Fibroblast of gingiva (primary cell): ENCODE measurements around the gene KIF16B.
A peak's percentile ranks its signal among the peaks of the same experiment; 100 is the strongest.
"Not testable (repeated sequence)": the region's sequence is repeated elsewhere in the genome, so short reads cannot be mapped to it uniquely, and the experiment has no call there.

Source experiments
- DNase-seq: peaks from one replicate; pipeline ENCODE4 v3.0.0-alpha.2; 2011; ENCODE audit warnings: low read depth

The KIF16B gene

GRCh38 chr20:16573001-16573965, at the start of gene KIF16B:
TSS of gene KIF16B (minus strand) at chr20:16573448. CDS start at chr20:16573275, 173 bp downstream.
- DNase-seq: peak; percentile 87

DNA sequence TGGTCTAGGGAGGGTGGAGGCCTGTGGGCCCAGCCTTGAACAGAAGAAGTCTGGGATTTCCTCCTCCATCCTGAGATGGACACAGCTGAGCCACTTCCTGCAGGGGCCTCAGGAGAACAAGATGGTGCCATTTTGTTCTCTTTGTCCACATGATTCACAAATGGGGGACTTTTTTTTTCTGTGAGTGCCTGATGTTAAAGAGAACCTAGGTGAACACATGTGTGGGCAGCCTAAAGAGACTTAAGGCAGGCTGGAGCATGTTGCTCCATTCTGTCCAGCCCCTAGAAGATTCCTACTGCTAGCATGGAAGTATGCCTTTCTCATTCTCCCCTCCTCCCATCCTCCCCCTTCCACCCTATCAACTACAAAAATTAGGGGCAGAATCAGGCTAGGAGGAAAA, 49.3 kb upstream of the KIF16B start:
- DNase-seq: no peak

DNA sequence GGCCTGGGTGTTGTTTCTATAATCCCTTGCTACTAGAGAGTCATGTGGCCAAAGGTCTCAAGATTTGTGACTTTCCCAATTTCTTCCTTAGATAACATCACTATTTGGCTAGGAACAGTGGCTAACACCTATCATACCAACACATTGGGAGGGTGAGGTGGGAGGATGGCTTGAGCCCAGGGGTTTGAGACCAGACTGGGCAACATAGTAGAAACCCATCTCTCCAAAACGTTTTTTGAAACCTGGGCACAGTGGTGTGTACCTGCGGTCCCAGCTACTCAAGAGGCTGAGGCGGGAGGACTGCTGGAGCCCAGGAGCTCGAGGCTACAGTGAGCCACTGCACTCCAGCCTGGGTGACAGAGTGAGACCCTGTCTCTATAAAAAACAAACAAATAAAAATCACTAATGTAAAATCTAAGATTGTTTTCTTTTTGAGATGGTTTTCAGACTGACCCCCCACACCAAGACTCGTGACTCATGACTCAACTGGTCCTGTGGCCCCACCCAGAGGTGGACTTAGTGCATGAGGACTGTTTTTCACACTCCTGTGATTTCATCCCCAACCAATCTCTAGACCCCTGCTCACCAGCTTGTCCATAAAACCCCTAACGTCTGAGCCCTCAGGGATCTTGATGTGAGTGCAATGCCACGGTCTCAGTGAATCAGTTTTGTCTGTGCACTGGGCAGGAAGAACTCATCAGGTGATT, 48.3 kb upstream of the KIF16B start:
- DNase-seq: no peak

DNA sequence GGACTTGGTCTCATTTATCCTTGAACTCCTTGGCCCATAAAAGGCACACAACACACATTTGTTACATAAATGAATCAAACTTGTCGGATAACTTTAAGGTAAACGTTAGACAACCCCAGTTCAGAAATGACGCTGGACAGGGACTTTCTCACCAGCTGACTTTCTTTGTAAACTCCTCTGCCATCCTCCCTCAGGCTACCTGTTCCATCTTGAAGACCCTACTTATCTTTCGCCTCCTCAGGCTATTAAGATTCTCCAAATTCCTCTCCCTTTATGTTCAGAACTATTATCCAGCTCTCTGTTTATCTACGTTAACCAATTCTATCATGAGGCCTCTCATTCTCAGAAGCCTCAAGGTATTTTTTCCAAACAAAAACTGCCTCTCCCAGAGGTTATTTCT, 47.7 kb upstream of the KIF16B start:
- no peak for DNase-seq

GRCh38 chr20:16619953-16620352, 46.7 kb upstream of the KIF16B start:
- no peak for DNase-seq

GRCh38 chr20:16617056-16617455, 43.8 kb upstream of the KIF16B start:
- DNase-seq: no peak

DNA sequence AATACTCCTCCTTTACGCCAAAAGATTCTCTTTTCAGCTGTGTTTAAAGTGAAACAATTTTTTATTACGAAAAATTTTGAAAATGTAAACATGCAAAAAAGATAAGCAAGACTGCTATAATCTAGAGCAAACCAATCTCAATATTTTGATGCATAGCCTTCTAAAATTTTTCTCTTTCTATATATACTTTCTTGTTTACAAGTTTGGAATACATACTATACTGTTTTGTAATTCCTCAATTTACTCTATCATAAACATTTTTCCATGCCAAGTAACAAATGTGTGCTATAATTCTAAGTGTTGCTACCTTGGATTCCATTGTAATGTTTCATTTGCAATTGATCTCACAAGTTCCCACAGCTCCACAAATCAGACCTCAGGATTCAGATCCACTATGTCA, 43.1 kb upstream of the KIF16B start:
- DNase-seq: no peak

DNA sequence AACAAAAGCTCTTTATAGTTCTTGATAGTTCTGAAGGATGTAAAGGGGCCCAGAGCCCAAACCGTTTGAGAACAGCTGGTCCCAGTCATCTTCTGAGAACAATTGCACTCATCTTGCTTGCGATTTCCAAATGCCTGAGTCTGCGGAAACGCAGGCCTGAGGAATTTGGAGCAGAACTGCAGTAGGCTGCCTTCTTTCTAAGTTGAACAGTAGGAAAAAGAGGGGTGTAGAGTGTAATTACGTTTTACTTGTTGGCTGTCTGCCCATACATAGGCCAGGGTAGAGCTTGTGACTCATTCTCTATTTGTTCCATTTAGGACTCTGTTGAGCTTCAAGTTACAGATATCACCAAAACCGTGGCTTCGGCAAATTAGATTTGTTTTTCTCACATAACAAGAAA, 42.0 kb upstream of the KIF16B start:
- DNase-seq: peak; percentile 79

GRCh38 chr20:16613954-16614353, 40.7 kb upstream of the KIF16B start:
- DNase-seq: no peak

DNA sequence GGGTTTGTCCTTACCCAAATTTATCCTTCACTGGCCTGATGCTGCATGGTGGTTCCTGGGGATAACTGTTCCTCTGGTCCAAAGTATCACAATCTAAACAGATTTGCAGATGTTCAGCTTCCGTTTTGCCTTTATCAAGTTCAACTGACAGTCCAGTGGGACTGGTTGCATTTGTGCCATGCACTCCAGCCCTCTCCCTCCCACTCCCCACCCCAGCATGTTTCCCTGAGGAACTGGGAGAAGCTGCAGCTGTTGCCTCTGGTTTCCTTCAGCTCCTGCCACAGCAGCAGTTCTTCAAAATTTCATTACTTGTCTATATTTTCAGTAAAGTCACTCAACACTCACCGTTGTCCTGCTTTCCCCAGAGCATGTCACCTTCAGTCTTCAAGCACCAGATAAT, 39.5 kb upstream of the KIF16B start:
- no peak for DNase-seq

GRCh38 chr20:16611817-16612216, 38.6 kb upstream of the KIF16B start:
- no peak for DNase-seq

GRCh38 chr20:16609066-16609465, 35.8 kb upstream of the KIF16B start:
- no peak for DNase-seq

DNA sequence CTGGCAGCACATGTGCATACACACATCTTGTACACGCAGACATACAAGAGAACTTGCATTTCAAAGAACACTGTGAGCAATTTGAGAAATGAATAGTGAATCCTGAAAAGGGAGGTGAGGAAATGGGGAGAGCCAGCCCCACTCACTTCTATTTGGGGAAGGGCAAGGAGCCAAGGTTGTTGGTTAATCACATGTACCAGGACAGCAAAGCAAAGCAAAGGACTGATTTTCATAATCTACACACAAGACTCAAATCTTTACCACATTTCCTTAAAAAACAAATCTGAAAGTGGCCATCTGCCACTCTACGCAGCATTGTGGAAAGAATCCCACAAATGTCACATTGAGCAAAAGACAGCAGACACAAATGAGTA, 35.0 kb upstream of the KIF16B start:
- DNase-seq: peak; percentile 26

DNA sequence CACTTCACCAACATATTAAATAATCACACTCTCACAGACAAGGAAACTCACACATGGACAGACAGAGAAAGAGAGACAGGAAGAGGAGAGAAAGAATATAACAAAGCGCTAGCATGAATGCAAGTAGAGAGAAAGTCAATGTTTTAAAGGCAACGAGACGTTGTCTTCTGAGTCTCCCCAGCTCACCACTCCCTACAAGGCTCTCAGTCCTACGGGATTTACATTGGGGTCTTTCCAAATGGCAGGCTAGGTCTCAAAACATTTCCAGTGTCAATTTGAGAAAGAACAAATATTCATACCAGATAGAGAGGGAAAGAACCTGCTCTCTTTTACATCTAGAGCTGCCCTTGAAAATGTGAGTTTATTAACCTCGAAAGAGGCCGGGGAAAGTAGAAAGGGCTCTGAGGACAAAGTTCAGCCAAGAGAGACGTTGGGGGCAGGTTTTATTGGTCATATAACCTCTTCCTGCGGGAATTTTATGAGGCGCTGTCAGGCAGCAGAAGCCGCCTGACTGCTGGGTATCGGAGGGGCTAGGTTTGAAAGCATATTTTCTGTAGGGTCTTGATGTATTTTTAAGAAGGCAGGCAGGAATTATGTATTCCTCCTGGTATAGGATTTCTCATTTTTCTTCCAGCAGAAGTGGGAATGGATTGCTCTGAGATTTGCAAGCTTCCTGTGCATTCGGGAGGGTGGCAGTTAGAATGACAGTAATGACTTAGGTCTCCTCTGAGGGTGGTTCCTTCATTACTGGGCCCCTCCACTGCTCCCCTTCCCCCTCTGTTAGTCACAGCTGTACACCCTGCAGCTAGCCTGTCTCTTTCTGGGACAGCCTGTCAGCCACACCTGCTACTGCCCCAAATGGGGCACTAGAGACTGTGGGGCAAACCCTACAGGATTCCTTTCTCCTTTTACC, 34.4 kb upstream of the KIF16B start:
- no peak for DNase-seq

DNA sequence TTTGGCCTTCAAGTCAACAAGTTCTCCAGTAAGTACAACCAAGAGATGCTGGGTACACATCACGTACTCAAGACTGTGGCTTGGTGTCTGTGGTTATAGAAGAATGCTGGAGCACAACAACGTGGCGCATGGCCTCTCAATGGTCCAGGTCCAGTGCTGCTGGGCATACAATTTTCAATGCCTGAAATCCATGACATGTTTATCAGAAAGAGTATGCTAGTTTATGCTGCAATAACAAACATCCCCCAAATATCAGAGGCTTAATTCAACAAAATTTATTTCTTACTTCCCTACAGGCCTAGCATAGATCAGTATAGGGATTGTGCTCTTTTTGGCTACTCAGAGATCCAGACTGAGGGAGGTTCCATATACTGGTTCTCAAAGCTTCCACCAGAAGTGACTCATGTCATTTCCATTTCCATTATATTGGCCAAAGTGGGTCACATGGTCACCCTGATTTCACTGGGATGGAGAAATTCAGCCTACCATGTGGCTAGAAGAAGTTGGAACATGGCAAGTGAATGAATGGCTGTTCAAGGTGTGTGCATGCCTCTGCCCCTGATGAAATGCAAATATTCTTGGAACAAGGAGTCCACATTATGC, 33.3 kb upstream of the KIF16B start:
- no peak for DNase-seq

- no peak for DNase-seq
Measured at GRCh38 chr20:16601047-16601446, 27.8 kb upstream of the KIF16B start.

DNA sequence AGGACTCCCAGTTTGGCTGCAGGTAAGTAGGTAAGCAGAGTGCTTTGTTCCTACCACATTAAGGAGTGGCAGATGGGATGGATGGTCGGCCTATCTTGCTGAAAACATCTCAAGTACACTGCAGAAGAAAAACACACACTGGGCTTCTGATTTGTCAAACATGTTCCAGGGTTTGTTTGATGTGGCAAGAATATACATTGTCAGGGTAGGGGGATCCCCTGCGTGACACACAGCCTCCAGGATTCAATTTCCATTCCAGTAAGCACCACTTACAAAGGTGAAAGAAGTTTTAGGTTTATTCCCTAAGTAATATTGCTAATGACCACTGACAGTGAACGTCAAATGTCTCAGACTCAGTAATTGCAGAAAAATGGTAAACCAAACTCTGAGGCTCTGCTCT, 26.0 kb upstream of the KIF16B start:
- DNase-seq: no peak

GRCh38 chr20:16596991-16597390, 23.7 kb upstream of the KIF16B start:
- DNase-seq: no peak

DNA sequence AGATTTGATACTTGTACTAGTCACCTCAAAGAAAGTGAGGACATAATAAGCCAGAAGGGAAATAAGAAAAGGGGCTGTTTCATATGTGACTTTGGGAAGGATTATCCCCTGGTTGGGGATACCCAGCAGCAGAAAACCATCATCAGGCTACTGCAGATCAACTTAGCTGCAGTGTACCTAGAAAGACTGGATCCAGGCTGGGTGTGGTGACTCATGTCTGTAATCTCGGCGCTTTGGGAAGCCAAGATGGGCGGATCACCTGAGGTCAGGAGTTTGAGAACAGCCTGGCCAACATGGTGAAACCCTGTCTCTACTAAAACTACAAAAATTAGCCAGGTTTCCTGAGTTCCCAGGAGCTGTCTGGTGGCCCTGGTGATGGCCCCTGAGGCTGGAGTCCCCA, 23.2 kb upstream of the KIF16B start:
- DNase-seq: not testable (repeated sequence)

DNA sequence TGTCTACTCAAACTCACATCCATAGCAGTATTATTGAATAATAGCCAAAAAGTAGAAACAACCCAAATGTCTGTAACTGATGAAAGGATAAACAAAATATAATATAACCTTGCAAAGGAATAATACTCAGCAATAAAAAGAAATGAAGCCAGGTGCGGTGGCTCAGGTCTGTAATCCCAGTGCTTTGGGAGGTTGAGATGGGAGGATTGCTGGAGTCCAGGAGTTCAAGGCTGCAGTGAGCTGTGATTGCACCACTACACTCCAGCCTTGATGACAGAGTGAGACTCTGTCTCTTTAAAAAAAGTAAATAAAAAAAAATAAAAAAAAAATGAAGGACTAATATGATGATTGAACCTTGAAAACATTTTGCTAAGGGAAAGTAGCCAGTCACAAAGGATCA, 22.1 kb upstream of the KIF16B start:
- DNase-seq: no peak

DNA sequence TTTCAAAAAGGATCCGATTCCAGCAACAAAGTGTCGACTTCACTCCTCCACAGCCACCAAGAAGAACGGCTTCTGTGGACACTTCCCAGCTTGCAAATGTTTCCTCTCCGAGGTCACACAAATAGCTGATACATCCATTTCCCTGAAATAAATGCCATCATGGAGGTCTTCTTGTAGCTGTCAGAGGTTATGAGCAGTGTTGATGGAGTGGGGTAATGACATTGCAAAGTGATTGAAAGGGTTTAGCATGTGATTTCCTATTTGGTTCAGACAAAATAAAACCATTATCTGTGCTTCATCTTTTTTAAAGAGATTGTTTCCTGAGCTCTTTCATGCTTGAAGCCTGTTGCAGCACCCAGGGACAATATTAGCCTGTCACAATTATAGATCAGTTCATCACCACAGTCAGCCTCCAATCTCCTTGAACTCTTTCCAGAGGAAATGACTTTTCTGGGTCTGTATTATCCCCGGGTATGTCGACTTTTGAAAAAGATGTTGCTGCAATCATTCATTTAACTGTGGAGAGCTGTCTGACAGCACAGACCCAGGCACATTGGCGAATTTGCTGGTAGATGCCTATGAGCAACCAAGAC, 16.9 kb upstream of the KIF16B start:
- no peak for DNase-seq
